Endodermal cell (in vitro differentiated cells): Measurements from ENCODE around the gene CLMN. TPM values are rescaled to one million over a fixed set of nuclear protein-coding genes. Genes with fewer than 3 reads are reported as not detected.

ENCODE experiments used
- DNase-seq: peaks from one replicate; pipeline ENCODE4 v3.0.0-alpha.2; 2017
- H3K27ac ChIP-seq: 2 replicates; pipeline ENCODE4 v1.5.1; 2013; ENCODE audit warnings: mild to moderate bottlenecking, low read depth, low read length, moderate library complexity
- H3K27me3 ChIP-seq: 2 replicates; pipeline ENCODE4 v1.6.1; 2013; ENCODE audit warnings: mild to moderate bottlenecking, low read length, moderate library complexity; ENCODE audit not compliant: insufficient read depth, control insufficient read depth, poor library complexity, severe bottlenecking
- H3K36me3 ChIP-seq: 2 replicates; pipeline ENCODE4 v1.7.0; 2013; ENCODE audit warnings: mild to moderate bottlenecking, low read length, moderate library complexity; ENCODE audit not compliant: control insufficient read depth, insufficient read depth
- H3K4me1 ChIP-seq: one replicate; pipeline ENCODE4 v1.7.0; 2013; ENCODE audit warnings: low read length; ENCODE audit not compliant: control insufficient read depth, insufficient read depth
- H3K4me3 ChIP-seq: 2 replicates; pipeline ENCODE4 v1.5.1; 2013; ENCODE audit warnings: mild to moderate bottlenecking, low read length, moderate library complexity
- H3K9ac ChIP-seq: 2 replicates; pipeline ENCODE4 v1.6.1; 2013; ENCODE audit warnings: mild to moderate bottlenecking, low read length, moderate library complexity; ENCODE audit not compliant: poor library complexity, severe bottlenecking; ENCODE audit errors: extremely low read depth
- H3K9me3 ChIP-seq: 2 replicates; pipeline ENCODE4 v1.6.1; 2013; ENCODE audit warnings: mild to moderate bottlenecking, low read length, moderate library complexity; ENCODE audit not compliant: control insufficient read depth
- H3K27ac Mint-ChIP-seq: 2 replicates; pipeline ENCODE4 v1.8.0; 2020; ENCODE audit warnings: mixed read lengths
- H3K27me3 Mint-ChIP-seq: 2 replicates; pipeline ENCODE4 v1.8.0; 2021; ENCODE audit warnings: mild to moderate bottlenecking, mixed read lengths; ENCODE audit not compliant: insufficient read depth
- H3K36me3 Mint-ChIP-seq: 2 replicates; pipeline ENCODE4 v1.8.0; 2020; ENCODE audit warnings: low read depth, mixed read lengths
- H3K4me1 Mint-ChIP-seq: 2 replicates; pipeline ENCODE4 v1.8.0; 2020; ENCODE audit warnings: mixed read lengths
- H3K4me3 Mint-ChIP-seq: 2 replicates; pipeline ENCODE4 v1.8.0; 2020; ENCODE audit warnings: mild to moderate bottlenecking, moderate library complexity, mixed read lengths
- H3K9me3 Mint-ChIP-seq: 2 replicates; pipeline ENCODE4 v1.8.0; 2020; ENCODE audit warnings: mild to moderate bottlenecking, mixed read lengths
- whole genome bisulfite sequencing, 2 experiments: methylation state at CpG; one replicate each; pipeline versions ENCODE4 v1.1.5 to v1.1.7; 2013; ENCODE audit warnings: missing lambda C conversion rate in 2 of 2, mixed read lengths in 1 of 2; ENCODE audit not compliant: insufficient coverage in 1 of 2, insufficient read length in 1 of 2; 5-methylcytosine and 5-hydroxymethylcytosine counted together
- total RNA-seq, 2 donors: library from RNA; stranded (reverse); fragmentation: NEBNext Ultra II Directional in 1 of 2; extraction: Animal tissue kit (Norgen Biotek cat#: 25700) in 1 of 2; gene quantifications; 2 replicates in 1 of 2; 3 replicates in 1 of 2; pipeline ENCODE4 v1.2.1, GENCODE V29; 2021
- TF ChIP-seq, protein P1 (sequence below): fragments of 200-600 bp; sonication (generic); conservative IDR thresholded peaks from 2 replicates; pipeline ENCODE4 v1.5.0; 2021; ENCODE audit warnings: antibody characterized with exemption, mild to moderate bottlenecking

CLMN gene
- total RNA-seq, 2 donors from 2014 or later = 9.5 to 11.7 TPM

DNA sequence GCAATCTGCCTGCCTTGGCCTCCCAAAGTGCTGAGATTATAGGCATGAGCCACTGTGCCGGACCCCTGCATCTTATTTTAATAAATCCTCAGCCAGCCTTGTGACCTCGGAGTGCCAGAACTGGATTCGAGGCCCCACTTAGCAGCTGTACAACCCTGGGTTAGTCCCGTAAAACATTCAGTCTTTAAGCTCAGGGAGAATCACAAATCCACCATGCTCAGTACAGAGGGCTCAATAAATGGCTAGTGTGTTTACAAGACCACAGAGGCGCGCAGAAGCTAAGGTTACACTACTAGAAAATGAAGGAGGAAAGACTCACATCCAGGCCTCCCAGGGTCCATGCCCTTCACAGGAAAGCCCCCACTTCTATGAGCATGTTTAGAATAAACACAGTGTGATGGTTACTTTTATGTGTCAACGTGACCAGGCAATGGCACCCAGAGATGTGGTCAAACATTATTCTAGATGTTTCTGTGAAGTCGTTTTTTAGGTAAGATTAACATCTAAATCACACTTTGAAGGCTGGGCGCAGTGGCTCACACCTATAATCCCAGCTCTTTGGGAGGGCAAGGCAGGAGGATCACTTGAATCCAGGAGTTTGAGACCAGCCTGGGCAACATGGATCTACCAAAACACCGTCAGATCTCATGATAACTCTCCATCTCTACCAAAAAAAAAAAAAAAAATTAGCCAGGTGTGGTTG, 55.3 kb downstream of the CLMN start:
- DNase-seq = peak; percentile 5
- H3K9me3 ChIP-seq = no peaks in the 10 kb centered on the region
- WGBS, 2 experiments = 93 to 95% methylated on average over 9 to 10 of the region's 10 CpGs
- TF ChIP-seq, protein P1, sequence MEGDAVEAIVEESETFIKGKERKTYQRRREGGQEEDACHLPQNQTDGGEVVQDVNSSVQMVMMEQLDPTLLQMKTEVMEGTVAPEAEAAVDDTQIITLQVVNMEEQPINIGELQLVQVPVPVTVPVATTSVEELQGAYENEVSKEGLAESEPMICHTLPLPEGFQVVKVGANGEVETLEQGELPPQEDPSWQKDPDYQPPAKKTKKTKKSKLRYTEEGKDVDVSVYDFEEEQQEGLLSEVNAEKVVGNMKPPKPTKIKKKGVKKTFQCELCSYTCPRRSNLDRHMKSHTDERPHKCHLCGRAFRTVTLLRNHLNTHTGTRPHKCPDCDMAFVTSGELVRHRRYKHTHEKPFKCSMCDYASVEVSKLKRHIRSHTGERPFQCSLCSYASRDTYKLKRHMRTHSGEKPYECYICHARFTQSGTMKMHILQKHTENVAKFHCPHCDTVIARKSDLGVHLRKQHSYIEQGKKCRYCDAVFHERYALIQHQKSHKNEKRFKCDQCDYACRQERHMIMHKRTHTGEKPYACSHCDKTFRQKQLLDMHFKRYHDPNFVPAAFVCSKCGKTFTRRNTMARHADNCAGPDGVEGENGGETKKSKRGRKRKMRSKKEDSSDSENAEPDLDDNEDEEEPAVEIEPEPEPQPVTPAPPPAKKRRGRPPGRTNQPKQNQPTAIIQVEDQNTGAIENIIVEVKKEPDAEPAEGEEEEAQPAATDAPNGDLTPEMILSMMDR = no peak
- Mint-ChIP-seq H3K9me3 (peaks cover 2% of the 10 kb centered on the region), H3K4me3 (no peak overlapping the region), H3K36me3 (no peaks in the 10 kb centered on the region), H3K27me3 (no peaks in the 10 kb centered on the region), H3K27ac (no peak overlapping the region), H3K4me1 (peaks cover 11% of the 10 kb centered on the region)
- no peak overlapping the region for H3K27ac ChIP-seq
- H3K4me3 ChIP-seq = no peak overlapping the region
- no peaks in the 10 kb centered on the region for H3K36me3 ChIP-seq
- no peak overlapping the region for H3K9ac ChIP-seq
- no peaks in the 10 kb centered on the region for H3K4me1 ChIP-seq
- no peaks in the 10 kb centered on the region for H3K27me3 ChIP-seq

DNA sequence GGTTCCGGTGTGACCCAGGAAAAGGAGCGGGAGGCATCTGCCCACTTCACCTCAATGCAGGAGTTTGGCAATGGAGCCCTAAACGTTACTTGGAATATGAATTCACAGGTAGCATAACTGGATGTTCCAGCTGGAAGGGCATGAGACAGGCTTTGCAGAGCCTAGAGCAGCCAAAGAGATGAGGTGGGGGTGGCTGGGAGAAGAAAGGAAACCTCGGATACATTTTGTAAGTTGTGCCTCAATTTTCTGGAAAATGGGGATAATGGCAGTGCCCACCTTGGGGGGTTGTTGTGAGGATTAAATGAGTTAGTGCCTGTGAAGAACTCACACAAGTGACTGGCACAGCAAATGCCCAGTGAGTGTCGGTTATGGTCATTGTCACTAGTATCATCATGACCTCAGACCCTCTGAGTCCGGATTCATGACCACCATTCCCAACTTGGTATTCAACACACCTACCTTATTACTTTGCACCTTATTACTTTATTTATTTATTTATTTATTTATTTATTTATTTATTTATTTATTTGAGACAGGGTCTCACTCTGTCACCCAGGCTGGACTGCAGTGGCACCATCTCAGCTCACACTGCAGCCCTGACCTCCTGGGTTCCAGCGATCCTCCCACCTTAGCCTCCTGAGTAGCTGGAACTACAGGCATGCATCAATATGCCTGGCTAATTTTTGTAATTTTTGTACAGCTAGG, 56.0 kb downstream of the CLMN start:
- no peak overlapping the region for H3K4me3 ChIP-seq
- no peaks in the 10 kb centered on the region for H3K9me3 ChIP-seq
- TF ChIP-seq, protein P1 = no peak
- no peaks in the 10 kb centered on the region for H3K4me1 ChIP-seq
- no peak overlapping the region for H3K9ac ChIP-seq
- peaks cover 11% of the 10 kb centered on the region for H3K4me1 Mint-ChIP-seq
- peaks cover 2% of the 10 kb centered on the region for H3K9me3 Mint-ChIP-seq
- no peak for DNase-seq
- H3K4me3 Mint-ChIP-seq = no peak overlapping the region
- H3K27ac Mint-ChIP-seq = no peak overlapping the region
- H3K27me3 Mint-ChIP-seq = no peaks in the 10 kb centered on the region
- H3K27me3 ChIP-seq = no peaks in the 10 kb centered on the region
- 93 to 95% methylated on average over 6 to 7 of the region's 7 CpGs for WGBS, 2 experiments
- H3K36me3 Mint-ChIP-seq = no peaks in the 10 kb centered on the region
- no peak overlapping the region for H3K27ac ChIP-seq
- H3K36me3 ChIP-seq = no peaks in the 10 kb centered on the region

DNA sequence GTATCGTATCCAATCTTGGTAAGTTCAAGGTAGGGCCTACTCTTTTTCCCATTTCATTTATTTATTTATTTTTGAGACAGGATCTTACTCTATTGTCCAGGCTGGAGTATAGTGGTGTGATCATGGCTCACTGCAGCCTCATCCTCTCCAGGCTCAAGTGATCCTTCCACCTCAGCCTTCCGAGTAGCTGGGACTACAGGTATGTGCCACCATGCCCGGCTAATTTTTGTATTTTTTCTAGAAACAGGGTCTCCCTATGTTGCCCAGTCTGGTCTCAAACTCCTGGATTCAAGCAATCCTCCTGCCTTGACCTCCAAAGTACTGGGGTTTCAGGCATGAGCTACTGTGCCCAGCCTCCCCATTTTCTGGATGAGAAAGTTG, 57.2 kb downstream of the CLMN start:
- 67 to 86% methylated on average over 1 to 3 of the region's 3 CpGs for WGBS, 2 experiments
- no peak overlapping the region for H3K9ac ChIP-seq
- no peak for DNase-seq
- no peaks in the 10 kb centered on the region for H3K36me3 Mint-ChIP-seq
- no peak overlapping the region for H3K4me3 Mint-ChIP-seq
- no peaks in the 10 kb centered on the region for H3K36me3 ChIP-seq
- no peaks in the 10 kb centered on the region for H3K27me3 ChIP-seq
- no peak overlapping the region for H3K27ac Mint-ChIP-seq
- H3K27ac ChIP-seq = no peak overlapping the region
- no peaks in the 10 kb centered on the region for H3K4me1 ChIP-seq
- H3K27me3 Mint-ChIP-seq = no peaks in the 10 kb centered on the region
- peaks cover 2% of the 10 kb centered on the region for H3K9me3 Mint-ChIP-seq
- TF ChIP-seq, protein P1 = no peak
- no peaks in the 10 kb centered on the region for H3K9me3 ChIP-seq
- peaks cover 11% of the 10 kb centered on the region for H3K4me1 Mint-ChIP-seq
- no peak overlapping the region for H3K4me3 ChIP-seq
